ENCODE measurements around the gene TRIM28.

The TRIM28 gene

GRCh38 chr19:58562122-58563033 lies 18.5 kb downstream of the TRIM28 start:
- H3K27ac ChIP-seq = peak overlapping the region; percentile 90
- TF ChIP-seq, protein P1, sequence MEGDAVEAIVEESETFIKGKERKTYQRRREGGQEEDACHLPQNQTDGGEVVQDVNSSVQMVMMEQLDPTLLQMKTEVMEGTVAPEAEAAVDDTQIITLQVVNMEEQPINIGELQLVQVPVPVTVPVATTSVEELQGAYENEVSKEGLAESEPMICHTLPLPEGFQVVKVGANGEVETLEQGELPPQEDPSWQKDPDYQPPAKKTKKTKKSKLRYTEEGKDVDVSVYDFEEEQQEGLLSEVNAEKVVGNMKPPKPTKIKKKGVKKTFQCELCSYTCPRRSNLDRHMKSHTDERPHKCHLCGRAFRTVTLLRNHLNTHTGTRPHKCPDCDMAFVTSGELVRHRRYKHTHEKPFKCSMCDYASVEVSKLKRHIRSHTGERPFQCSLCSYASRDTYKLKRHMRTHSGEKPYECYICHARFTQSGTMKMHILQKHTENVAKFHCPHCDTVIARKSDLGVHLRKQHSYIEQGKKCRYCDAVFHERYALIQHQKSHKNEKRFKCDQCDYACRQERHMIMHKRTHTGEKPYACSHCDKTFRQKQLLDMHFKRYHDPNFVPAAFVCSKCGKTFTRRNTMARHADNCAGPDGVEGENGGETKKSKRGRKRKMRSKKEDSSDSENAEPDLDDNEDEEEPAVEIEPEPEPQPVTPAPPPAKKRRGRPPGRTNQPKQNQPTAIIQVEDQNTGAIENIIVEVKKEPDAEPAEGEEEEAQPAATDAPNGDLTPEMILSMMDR (conservative IDR thresholded peaks at IDR 0.05) = no peak

GRCh38 chr19:58563034-58563573 lies 19.2 kb downstream of the TRIM28 start:
- H3K27ac ChIP-seq = peak overlapping the region; percentile 90
- TF ChIP-seq, protein P1 (conservative IDR thresholded peaks at IDR 0.05) = no peak

DNA sequence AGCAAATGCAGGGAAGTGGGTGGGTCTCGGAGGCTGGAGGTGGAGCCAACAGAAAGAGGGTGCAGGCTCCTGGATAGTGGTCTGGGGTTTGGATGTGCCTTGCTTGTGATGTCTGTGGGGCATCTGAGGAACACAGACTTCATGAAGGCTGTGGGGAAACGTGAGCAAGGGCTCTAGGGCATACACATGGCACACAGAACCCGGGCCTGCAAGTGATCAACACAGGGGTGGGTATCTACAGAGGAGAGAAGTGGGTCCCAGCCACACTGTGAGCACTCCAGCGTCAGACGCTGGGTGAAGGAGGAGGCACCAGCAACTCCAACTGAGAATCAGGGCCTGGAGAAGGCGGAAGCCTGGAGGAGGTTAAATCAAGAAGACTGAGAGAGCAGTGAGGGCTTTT lies 20.0 kb downstream of the TRIM28 start:
- peak overlapping the region; percentile 90 for H3K27ac ChIP-seq
- TF ChIP-seq, protein P1 (conservative IDR thresholded peaks at IDR 0.05) = no peak

DNA sequence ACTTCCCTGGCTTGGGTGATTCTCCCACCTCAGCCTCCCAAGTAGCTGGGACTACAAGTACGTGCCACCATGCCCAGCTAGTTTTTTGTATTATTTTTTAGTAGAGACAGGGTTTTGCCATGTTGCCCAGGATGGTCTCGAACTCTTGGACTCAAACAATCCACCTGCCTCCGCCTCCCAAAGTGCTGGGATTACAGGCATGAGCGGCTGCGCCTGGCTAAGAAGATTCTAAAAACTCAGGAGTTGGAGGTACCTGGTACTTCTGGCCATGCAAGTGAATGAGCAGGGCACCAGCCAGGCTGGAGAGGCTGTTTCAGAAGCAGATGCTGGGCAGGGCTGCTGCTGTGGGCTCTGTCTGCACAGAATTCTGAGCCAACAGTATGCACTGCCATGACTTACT lies 23.1 kb downstream of the TRIM28 start:
- TF ChIP-seq, protein P1 (conservative IDR thresholded peaks at IDR 0.05) = no peak
- no peak overlapping the region for H3K27ac ChIP-seq

- TF ChIP-seq, protein P1 (conservative IDR thresholded peaks at IDR 0.05) = no peak
These were observed 24.7 kb downstream of the TRIM28 start for GRCh38 chr19:58568453-58569130.

DNA sequence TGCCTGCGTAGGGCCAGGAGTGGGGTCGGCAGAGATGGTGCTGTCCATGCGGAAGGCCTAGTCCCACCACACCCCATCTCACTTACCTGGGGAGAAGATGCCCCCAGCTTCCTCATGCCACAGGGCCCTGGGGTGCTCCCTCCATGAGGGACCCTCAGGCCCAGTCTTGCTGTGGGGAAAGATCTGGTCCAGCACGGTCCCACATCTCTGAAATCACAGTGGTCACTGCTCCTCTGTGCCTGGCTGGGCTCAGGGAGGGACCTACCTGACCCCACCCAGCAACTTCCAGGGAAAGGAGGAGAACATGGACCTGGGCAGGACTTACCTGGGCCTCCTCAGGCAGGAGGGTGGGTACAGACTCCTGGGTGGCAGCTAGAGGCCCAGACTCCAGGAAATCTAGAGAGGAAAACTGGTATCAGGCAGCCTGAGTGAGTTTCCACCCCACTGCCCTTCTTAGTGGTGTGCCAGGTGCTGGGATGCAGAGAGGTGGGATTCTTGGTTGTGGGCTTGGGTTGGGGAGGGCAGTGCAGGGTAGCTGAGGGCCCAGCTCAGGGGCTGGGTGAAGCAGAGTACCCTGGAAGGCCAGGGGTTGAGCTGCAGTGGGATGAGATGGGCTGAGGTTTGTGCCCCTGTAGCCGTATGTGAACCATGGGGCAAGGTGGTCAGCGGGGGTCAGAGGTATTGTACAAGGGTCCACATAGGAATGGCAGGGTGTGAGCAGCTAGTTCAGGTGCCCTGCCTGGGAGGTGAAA lies 25.5 kb downstream of the TRIM28 start:
- no peak overlapping the region for H3K27ac ChIP-seq
- TF ChIP-seq, protein P1 (conservative IDR thresholded peaks at IDR 0.05) = no peak

More at GRCh38 chr19:58568453-58569130, 24.7 kb downstream of the TRIM28 start:
- no peak overlapping the region for H3K27ac ChIP-seq
